ENCODE measurements around the gene FLCN. TPM values are rescaled to one million over a fixed set of nuclear protein-coding genes. Genes with fewer than 3 reads are reported as not detected.

Gene FLCN
- total RNA-seq, 1 experiment from 2014 or later = 71.6 TPM

- no TSS peak for BruUV-seq (replicated peaks)
- DNase-seq (ENCODE audit: low read depth, low spot score) = no peak
- H3K27me3 ChIP-seq (ENCODE audit: control insufficient read depth, insufficient read depth, low read length) = no peaks in the 10 kb centered on the region
- in situ Hi-C loops (cut with HindIII; ENCODE audit: low pct_unique_long_range_greater_than_20kb, low sequenced_read_pairs) (no loop called here), intact Hi-C loops (cut with micrococcal nuclease; ENCODE audit: unreplicated experiment) (no loop called here)
- no peak overlapping the region for H3K4me3 ChIP-seq (ENCODE audit: low read depth in 2 of 2, low read length in 2 of 2)
- H3K9me3 ChIP-seq (ENCODE audit: control insufficient read depth, insufficient read depth, low read depth, low read length) = no peaks in the 10 kb centered on the region
- CTCF ChIA-PET = no interaction called here
- POLR2A ChIA-PET = no interaction called here
- H3K4me1 ChIP-seq (ENCODE audit: control insufficient read depth, insufficient read depth, low read length) = no peaks in the 10 kb centered on the region
- TF ChIP-seq CTCF (IDR thresholded peaks at IDR 0.05) (no peak), POLR2AphosphoS5 (IDR thresholded peaks at IDR 0.05; ENCODE audit: low read depth, low read length) (no peak), TCF7L2 (IDR thresholded peaks at IDR 0.05; ENCODE audit: low read depth, low read length) (no peak), REST (IDR thresholded peaks at IDR 0.05; ENCODE audit: insufficient read depth in 1 of 2, low read depth in 2 of 2, low read length in 1 of 2) (no peak), SIN3A (IDR thresholded peaks at IDR 0.05; ENCODE audit: borderline replicate concordance, insufficient read depth, low read depth, low read length) (no peak)
- no peaks in the 10 kb centered on the region for H3K36me3 ChIP-seq (ENCODE audit: control insufficient read depth, insufficient read depth, low read length)
- ATAC-seq = no peak
- no peak overlapping the region for H3K27ac ChIP-seq (ENCODE audit: low read length)
Observed at GRCh38 chr17:17175917-17176316, 61.1 kb downstream of the FLCN start.

DNA sequence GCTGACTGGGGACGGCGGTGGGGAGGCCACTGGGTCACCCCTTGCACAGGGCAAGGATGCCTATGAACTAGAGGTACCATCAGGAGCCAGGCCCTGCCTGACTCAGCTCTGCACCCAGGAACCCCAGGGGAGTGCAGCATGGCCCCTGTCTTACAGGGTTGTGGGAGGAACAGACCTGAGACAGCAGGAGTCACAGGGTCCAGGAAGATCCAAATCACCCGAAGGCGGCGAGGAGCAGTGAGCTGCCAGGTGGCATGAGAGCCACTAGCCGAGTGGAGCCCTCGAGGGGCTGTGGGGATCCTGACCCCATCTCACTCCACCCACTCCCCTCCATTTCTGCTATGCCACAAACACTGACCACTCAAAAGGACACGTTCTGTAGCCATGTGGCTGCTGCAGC, 61.6 kb downstream of the FLCN start:
- no peak overlapping the region for H3K27ac ChIP-seq (ENCODE audit: low read length)
- intact Hi-C loops (cut with micrococcal nuclease; ENCODE audit: unreplicated experiment) = no loop called here
- POLR2A ChIA-PET = no interaction called here
- H3K4me1 ChIP-seq (ENCODE audit: control insufficient read depth, insufficient read depth, low read length) = no peaks in the 10 kb centered on the region
- H3K4me3 ChIP-seq (ENCODE audit: low read depth in 2 of 2, low read length in 2 of 2) = no peak overlapping the region
- no peaks in the 10 kb centered on the region for H3K27me3 ChIP-seq (ENCODE audit: control insufficient read depth, insufficient read depth, low read length)
- no peaks in the 10 kb centered on the region for H3K36me3 ChIP-seq (ENCODE audit: control insufficient read depth, insufficient read depth, low read length)
- DNase-seq (ENCODE audit: low read depth, low spot score) = no peak
- H3K9me3 ChIP-seq (ENCODE audit: control insufficient read depth, insufficient read depth, low read depth, low read length) = no peaks in the 10 kb centered on the region
- no TSS peak for BruUV-seq (replicated peaks)
- ATAC-seq = no peak
- in situ Hi-C loops (cut with HindIII; ENCODE audit: low pct_unique_long_range_greater_than_20kb, low sequenced_read_pairs) = no loop called here
- TF ChIP-seq REST (IDR thresholded peaks at IDR 0.05; ENCODE audit: insufficient read depth in 1 of 2, low read depth in 2 of 2, low read length in 1 of 2) = no peak
- no peak for TF ChIP-seq POLR2AphosphoS5 (IDR thresholded peaks at IDR 0.05; ENCODE audit: low read depth, low read length)
- TF ChIP-seq TCF7L2 (IDR thresholded peaks at IDR 0.05; ENCODE audit: low read depth, low read length) = no peak
- TF ChIP-seq SIN3A (IDR thresholded peaks at IDR 0.05; ENCODE audit: borderline replicate concordance, insufficient read depth, low read depth, low read length) = no peak
- TF ChIP-seq CTCF (IDR thresholded peaks at IDR 0.05) = no peak
- CTCF ChIA-PET = no interaction called here

All from Panc1 (cell line).